Smooth muscle cell (in vitro differentiated cells): ENCODE results near the gene NGB. TPM values are rescaled to one million over a fixed set of nuclear protein-coding genes. Genes with fewer than 3 reads are reported as not detected.
"Not testable (repeated sequence)": the region's sequence is repeated elsewhere in the genome, so short reads cannot be mapped to it uniquely, and the experiment has no call there.

Experiments used
- DNase-seq: peaks from one replicate; lab custom pipeline; 2025; ENCODE audit not compliant: unreplicated experiment; lab: John Stamatoyannopoulos, UW
- H2AFZ ChIP-seq: fragments of 200-600 bp; sonication (generic); 2 replicates; pipeline ENCODE4 v1.6.0; 2016; ENCODE audit warnings: antibody characterized with exemption, low read depth, mild to moderate bottlenecking
- H3F3A ChIP-seq: fragments of 200-600 bp; sonication (generic); 2 replicates; pipeline ENCODE4 v1.6.0; 2017; ENCODE audit warnings: antibody characterized with exemption, low read depth
- H3K27ac ChIP-seq: fragments of 200-600 bp; sonication (generic); 2 replicates; pipeline ENCODE4 v1.5.1; 2016; ENCODE audit warnings: low read depth, mild to moderate bottlenecking
- H3K27me3 ChIP-seq: fragments of 200-600 bp; sonication (generic); 2 replicates; pipeline ENCODE4 v1.6.1; 2016; ENCODE audit warnings: low read depth, mild to moderate bottlenecking
- H3K36me3 ChIP-seq: fragments of 200-600 bp; sonication (generic); 2 replicates; pipeline ENCODE4 v1.5.1; 2016; ENCODE audit warnings: low read depth
- H3K4me1 ChIP-seq: fragments of 200-600 bp; sonication (generic); 2 replicates; pipeline ENCODE4 v1.5.1; 2016; ENCODE audit warnings: low read depth
- H3K4me2 ChIP-seq: fragments of 200-600 bp; sonication (generic); 2 replicates; pipeline ENCODE4 v1.6.0; 2016; ENCODE audit warnings: mild to moderate bottlenecking
- H3K4me3 ChIP-seq: fragments of 200-600 bp; sonication (generic); 2 replicates; pipeline ENCODE4 v1.5.1; 2016; ENCODE audit warnings: mild to moderate bottlenecking
- H3K79me2 ChIP-seq: fragments of 200-600 bp; sonication (generic); 2 replicates; pipeline ENCODE4 v1.6.0; 2016; ENCODE audit warnings: low read depth, mild to moderate bottlenecking
- H3K9ac ChIP-seq: fragments of 200-600 bp; sonication (generic); 2 replicates; pipeline ENCODE4 v1.6.0; 2016; ENCODE audit warnings: low read depth
- H3K9me3 ChIP-seq: fragments of 200-600 bp; sonication (generic); replicated peaks from 2 replicates; pipeline ENCODE4 v1.5.1; 2016; ENCODE audit warnings: low read depth
- H4K20me1 ChIP-seq: fragments of 200-600 bp; sonication (generic); 2 replicates; pipeline ENCODE4 v1.6.0; 2016; ENCODE audit warnings: low read depth
- CTCF ChIP-seq: fragments of 200-600 bp; sonication (generic); IDR thresholded peaks from 2 replicates; pipeline ENCODE4 v1.5.1; 2017; ENCODE audit warnings: borderline replicate concordance, mild to moderate bottlenecking, antibody characterized with exemption; ENCODE audit not compliant: insufficient read depth, poor library complexity, severe bottlenecking
- WGBS: methylation state at CpG from one replicate; pipeline ENCODE4 v1.1.7; 2016; ENCODE audit warnings: low lambda C conversion rate; 5-methylcytosine and 5-hydroxymethylcytosine counted together
- polyA plus RNA-seq: library from polyadenylated mRNA; unstranded; fragments of >200 nt; fragmentation: Nextera tagmentation; extraction: Ambion mirVana; gene quantifications from 2 replicates; pipeline ENCODE4 v1.2.1, GENCODE V29; 2016
- total RNA-seq: library from RNA; depleted of rRNA; stranded (reverse); fragments of >200 nt; gene quantifications from 2 replicates; pipeline ENCODE4 v1.2.3, GENCODE V29; 2014

NGB gene
- total RNA-seq (not detected in 2 replicates), polyA plus RNA-seq (not detected in 2 replicates)

GRCh38 chr14:77271113-77271710 lies at the start of gene NGB:
Gene NGB, minus strand, starts transcription at chr14:77271206. Its CDS starts 269 bp downstream, at chr14:77270937.
- Histone ChIP-seq H3K36me3 (no peaks in the 10 kb centered on the region), H3K9me3 (no peaks in the 10 kb centered on the region), H2AFZ (no peak within 1 kb of the TSS), H3K4me2 (peak within 1 kb of the TSS; percentile 31), H4K20me1 (no peaks in the 10 kb centered on the region), H3K4me1 (no peaks in the 10 kb centered on the region), H3K9ac (no peak within 1 kb of the TSS), H3K27me3 (peaks cover 53% of the 10 kb centered on the region), H3K27ac (no peak within 1 kb of the TSS), H3K4me3 (peak within 1 kb of the TSS; percentile 13), H3F3A (no peaks in the 10 kb centered on the region), H3K79me2 (no peaks in the 10 kb centered on the region)
- DNase-seq, result no peak
- 55% methylated on average over 11 of the region's 38 CpGs for WGBS
- TF ChIP-seq CTCF, result no peak

GRCh38 chr14:77320238-77320935 lies 49.4 kb upstream of the NGB start, which contains the start of gene POMT2:
Gene POMT2, minus strand, starts transcription at chr14:77320883. Its CDS starts 202 bp downstream, at chr14:77320681.
- peak; percentile 42 for TF ChIP-seq CTCF
- peaks cover 3% of the 10 kb centered on the region for H3F3A ChIP-seq
- H3K27ac ChIP-seq, result peak within 1 kb of the TSS; percentile 98
- peaks cover 4% of the 10 kb centered on the region for H4K20me1 ChIP-seq
- H3K4me1 ChIP-seq, result peaks cover 15% of the 10 kb centered on the region
- H3K9me3 ChIP-seq, result no peaks in the 10 kb centered on the region
- H3K79me2 ChIP-seq, result peaks cover 27% of the 10 kb centered on the region
- WGBS, result under 1% methylated on average over 59 of the region's 69 CpGs
- peak; percentile 82 for DNase-seq
- H3K27me3 ChIP-seq, result no peaks in the 10 kb centered on the region
- H3K4me2 ChIP-seq, result peak within 1 kb of the TSS; percentile 98
- H3K4me3 ChIP-seq, result peak within 1 kb of the TSS; percentile 98
- no peaks in the 10 kb centered on the region for H3K36me3 ChIP-seq
- peak within 1 kb of the TSS; percentile 97 for H3K9ac ChIP-seq
- peak within 1 kb of the TSS; percentile 98 for H2AFZ ChIP-seq

GRCh38 chr14:77319422-77319821 lies 48.4 kb upstream of the NGB start:
- Histone ChIP-seq H2AFZ (peak overlapping the region; percentile 38), H3K79me2 (peaks cover 27% of the 10 kb centered on the region), H3K9ac (no peak overlapping the region), H3K4me2 (peak overlapping the region; percentile 98), H3K9me3 (no peaks in the 10 kb centered on the region), H3K4me1 (peaks cover 19% of the 10 kb centered on the region), H3K36me3 (no peaks in the 10 kb centered on the region), H3K27ac (peak overlapping the region; percentile 98), H4K20me1 (peaks cover 5% of the 10 kb centered on the region), H3F3A (peaks cover 3% of the 10 kb centered on the region), H3K27me3 (no peaks in the 10 kb centered on the region), H3K4me3 (peak overlapping the region; percentile 98)
- 52% methylated on average over 5 of the region's 5 CpGs for WGBS
- TF ChIP-seq CTCF, result no peak
- no peak for DNase-seq

- H3K4me3 ChIP-seq, H3K9me3 ChIP-seq, H3K9ac ChIP-seq, H3K27ac ChIP-seq, H2AFZ ChIP-seq, H3F3A ChIP-seq, DNase-seq, H3K27me3 ChIP-seq, H3K36me3 ChIP-seq, H4K20me1 ChIP-seq: not testable (repeated sequence)
- Histone ChIP-seq H3K79me2 (peaks cover 27% of the 10 kb centered on the region), H3K4me1 (peaks cover 19% of the 10 kb centered on the region), H3K4me2 (peak overlapping the region; percentile 98)
- WGBS, result 92% methylated on average over 11 of the region's 11 CpGs
These were observed 47.8 kb upstream of the NGB start for GRCh38 chr14:77318756-77319155.
